BE2C (cell line): ENCODE results near the gene SVBP.
A peak's percentile ranks its signal among the peaks of the same experiment; 100 is the strongest.

Experiments
- DNase-seq: peaks from one replicate; pipeline ENCODE4 v3.0.0-alpha.2; 2020
- H3K27me3 ChIP-seq: fragments of 250-450 bp; sonication (Bioruptor Pico); 2 replicates; pipeline ENCODE4 v1.5.1; 2020; ENCODE audit warnings: mild to moderate bottlenecking
- H3K36me3 ChIP-seq: fragments of 250-450 bp; sonication (Bioruptor Pico); 2 replicates; pipeline ENCODE4 v1.5.1; 2020; ENCODE audit warnings: mild to moderate bottlenecking
- H3K4me1 ChIP-seq: fragments of 250-450 bp; sonication (Bioruptor Pico); 2 replicates; pipeline ENCODE4 v1.5.1; 2020
- H3K4me3 ChIP-seq: 2 replicates; pipeline ENCODE4 v1.5.1; 2011; ENCODE audit warnings: low read depth, low read length
- H3K9me3 ChIP-seq: fragments of 250-450 bp; sonication (Bioruptor Pico); 2 replicates; pipeline ENCODE4 v1.5.1; 2020
- CTCF ChIP-seq: IDR thresholded peaks from 2 replicates; pipeline ENCODE4 v1.5.1; 2012; ENCODE audit warnings: mild to moderate bottlenecking, low read depth, low read length

Gene SVBP

GRCh38 chr1:42824481-42825035 is 7.4 kb upstream of the SVBP start:
- no peak for TF ChIP-seq CTCF
- no peak overlapping the region for H3K4me3 ChIP-seq

DNA sequence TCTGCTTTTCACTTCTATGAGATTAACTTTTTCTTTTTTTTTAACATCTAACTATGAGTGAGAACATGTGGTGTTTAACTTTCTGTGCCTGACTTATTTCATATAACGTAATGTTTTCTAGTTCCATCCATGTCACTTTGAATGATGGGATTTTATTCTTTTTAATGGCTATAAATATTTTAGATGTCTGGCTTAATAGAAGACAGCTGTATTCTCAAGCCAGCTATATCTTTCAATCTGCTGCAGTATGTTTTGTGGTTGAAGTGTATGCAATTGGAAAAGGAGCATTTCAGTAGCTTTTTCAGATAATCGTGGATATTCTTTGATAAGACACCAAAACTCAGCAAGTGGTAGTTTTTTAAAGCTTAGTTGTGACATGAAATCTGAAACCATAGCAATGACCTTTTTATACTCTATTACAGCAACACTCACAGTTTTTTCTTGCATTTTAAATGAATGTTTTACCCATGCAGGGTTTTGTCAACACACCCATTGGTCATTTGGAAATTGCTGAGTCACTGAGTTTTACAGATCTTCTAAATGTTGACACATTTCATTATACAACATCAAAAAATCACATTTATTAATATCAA is 5.7 kb upstream of the SVBP start:
- Histone ChIP-seq H3K27me3 (no peaks in the 10 kb centered on the region), H3K36me3 (no peaks in the 10 kb centered on the region), H3K4me3 (no peak overlapping the region), H3K9me3 (no peaks in the 10 kb centered on the region), H3K4me1 (no peaks in the 10 kb centered on the region)
- no peak for TF ChIP-seq CTCF
- DNase-seq = no peak

More at GRCh38 chr1:42824481-42825035, 7.4 kb upstream of the SVBP start:
- Histone ChIP-seq H3K4me1 (no peaks in the 10 kb centered on the region), H3K9me3 (no peaks in the 10 kb centered on the region), H3K36me3 (no peaks in the 10 kb centered on the region), H3K27me3 (no peaks in the 10 kb centered on the region)
- DNase-seq = no peak

DNA sequence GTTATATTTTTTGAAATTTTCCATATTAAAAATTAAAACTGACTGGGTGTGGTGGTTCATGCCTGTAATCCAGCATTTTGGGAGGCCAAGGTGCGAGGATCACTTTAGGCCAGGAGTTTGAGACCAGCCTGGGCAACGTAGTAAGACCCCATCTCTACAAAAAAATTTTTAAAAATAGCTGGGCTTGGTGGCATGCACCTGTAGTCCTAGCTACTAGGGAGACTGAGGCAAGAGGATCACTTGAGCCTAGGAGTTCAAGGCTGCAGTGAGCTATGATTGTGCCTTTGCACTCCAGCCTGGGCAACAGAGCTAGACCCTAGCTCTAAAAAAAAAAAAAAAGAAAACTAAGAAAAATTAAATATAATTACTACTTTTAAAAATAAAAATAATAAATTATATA is 4.5 kb upstream of the SVBP start:
- no peak for DNase-seq
- no peaks in the 10 kb centered on the region for H3K4me1 ChIP-seq
- no peaks in the 10 kb centered on the region for H3K36me3 ChIP-seq
- no peaks in the 10 kb centered on the region for H3K27me3 ChIP-seq
- no peak for TF ChIP-seq CTCF
- no peaks in the 10 kb centered on the region for H3K9me3 ChIP-seq
- H3K4me3 ChIP-seq = no peak overlapping the region

- Histone ChIP-seq H3K36me3 (no peaks in the 10 kb centered on the region), H3K4me1 (no peaks in the 10 kb centered on the region), H3K9me3 (no peaks in the 10 kb centered on the region), H3K27me3 (no peaks in the 10 kb centered on the region), H3K4me3 (no peak overlapping the region)
- no peak for TF ChIP-seq CTCF
- DNase-seq = no peak
These were observed 3.6 kb upstream of the SVBP start for GRCh38 chr1:42820813-42821212.

DNA sequence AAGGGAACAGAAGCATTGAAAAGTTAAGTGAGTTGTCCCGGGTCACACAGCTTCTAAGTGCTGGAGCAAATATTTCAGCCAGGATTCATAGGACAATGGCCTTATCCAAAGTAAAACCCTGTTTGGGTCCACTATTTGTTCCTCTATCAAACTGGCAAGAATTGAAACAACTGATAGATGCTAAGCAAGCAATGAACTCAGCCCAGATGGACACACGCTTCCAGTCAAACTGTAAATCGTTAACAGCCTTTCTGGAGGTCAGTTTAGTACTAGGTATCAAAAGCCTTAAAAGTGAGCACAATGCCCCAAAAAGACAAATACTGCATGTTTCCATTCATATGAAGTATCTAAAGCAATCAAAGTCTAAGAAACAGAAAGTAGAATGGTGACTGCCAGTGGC is 779 bp upstream of the SVBP start:
- Histone ChIP-seq H3K9me3 (no peaks in the 10 kb centered on the region), H3K4me1 (no peaks in the 10 kb centered on the region), H3K4me3 (no peak overlapping the region), H3K27me3 (no peaks in the 10 kb centered on the region), H3K36me3 (no peaks in the 10 kb centered on the region)
- DNase-seq = no peak
- TF ChIP-seq CTCF = no peak

DNA sequence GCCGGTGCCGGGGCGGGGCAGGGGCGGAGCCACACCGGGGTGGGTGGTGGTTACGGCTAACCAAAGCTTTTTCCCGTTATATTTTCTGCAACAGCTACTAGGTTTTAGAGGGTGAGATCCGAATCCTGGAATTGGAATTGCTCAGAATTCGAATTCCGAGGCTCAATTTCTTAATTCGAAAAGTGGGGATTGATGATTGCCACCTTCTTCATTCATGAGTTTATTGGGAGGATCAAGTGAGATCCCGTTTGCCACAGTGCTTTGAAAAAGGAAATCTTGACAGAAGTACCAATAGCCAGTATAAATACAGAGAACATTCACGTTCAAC is 207 bp upstream of the SVBP start:
- DNase-seq = no peak
- no peaks in the 10 kb centered on the region for H3K9me3 ChIP-seq
- no peak for TF ChIP-seq CTCF
- H3K4me3 ChIP-seq = peak overlapping the region; percentile 55
- H3K27me3 ChIP-seq = no peaks in the 10 kb centered on the region
- no peaks in the 10 kb centered on the region for H3K4me1 ChIP-seq
- no peaks in the 10 kb centered on the region for H3K36me3 ChIP-seq
